ENCODE data around the gene PIGT. TPM values are rescaled to one million over a fixed set of nuclear protein-coding genes. Genes with fewer than 3 reads are reported as not detected.

The PIGT gene
- total and polyA plus RNA-seq, 2 experiments from 2014 or later: 84.6 to 150 TPM

- Histone ChIP-seq H3K27ac (no peak overlapping the region), H3K27me3 (no peaks in the 10 kb centered on the region), H3K9me3 (ENCODE audit: low read depth) (no peaks in the 10 kb centered on the region), H3K4me1 (ENCODE audit: low read depth) (no peaks in the 10 kb centered on the region), H3K36me3 (no peaks in the 10 kb centered on the region), H3K4me3 (no peak overlapping the region)
- DNase-seq (ENCODE audit: low read depth in 1 of 2, low spot score in 1 of 2): no peak
- no peak for TF ChIP-seq CTCF (IDR thresholded peaks at IDR 0.05; ENCODE audit: low read depth, low read length)
These were observed 23.2 kb upstream of the PIGT start for GRCh38 chr20:45392733-45393132.

- TF ChIP-seq CTCF (IDR thresholded peaks at IDR 0.05; ENCODE audit: low read depth, low read length): no peak
- Histone ChIP-seq H3K27ac (no peak overlapping the region), H3K27me3 (no peaks in the 10 kb centered on the region), H3K4me3 (no peak overlapping the region), H3K36me3 (no peaks in the 10 kb centered on the region), H3K9me3 (ENCODE audit: low read depth) (no peaks in the 10 kb centered on the region), H3K4me1 (ENCODE audit: low read depth) (no peaks in the 10 kb centered on the region)
- DNase-seq (ENCODE audit: low read depth in 1 of 2, low spot score in 1 of 2): no peak
These were observed 21.5 kb upstream of the PIGT start for GRCh38 chr20:45394221-45395113.

GRCh38 chr20:45395114-45395415 is 20.9 kb upstream of the PIGT start:
- Histone ChIP-seq H3K27ac (no peak overlapping the region), H3K36me3 (no peaks in the 10 kb centered on the region), H3K4me1 (ENCODE audit: low read depth) (no peaks in the 10 kb centered on the region), H3K9me3 (ENCODE audit: low read depth) (no peaks in the 10 kb centered on the region), H3K4me3 (no peak overlapping the region), H3K27me3 (no peaks in the 10 kb centered on the region)
- no peak for TF ChIP-seq CTCF (IDR thresholded peaks at IDR 0.05; ENCODE audit: low read depth, low read length)
- no peak for DNase-seq (ENCODE audit: low read depth in 1 of 2, low spot score in 1 of 2)

GRCh38 chr20:45399018-45399417 is 16.9 kb upstream of the PIGT start:
- no peaks in the 10 kb centered on the region for H3K36me3 ChIP-seq
- no peak for DNase-seq (ENCODE audit: low read depth in 1 of 2, low spot score in 1 of 2)
- no peaks in the 10 kb centered on the region for H3K9me3 ChIP-seq (ENCODE audit: low read depth)
- peaks cover 2% of the 10 kb centered on the region for H3K27me3 ChIP-seq
- no peak overlapping the region for H3K4me3 ChIP-seq
- H3K4me1 ChIP-seq (ENCODE audit: low read depth): no peaks in the 10 kb centered on the region
- no peak for TF ChIP-seq CTCF (IDR thresholded peaks at IDR 0.05; ENCODE audit: low read depth, low read length)
- no peak overlapping the region for H3K27ac ChIP-seq

- H3K36me3 ChIP-seq: no peaks in the 10 kb centered on the region
- H3K4me3 ChIP-seq: no peak overlapping the region
- TF ChIP-seq CTCF (IDR thresholded peaks at IDR 0.05; ENCODE audit: low read depth, low read length): no peak
- no peaks in the 10 kb centered on the region for H3K4me1 ChIP-seq (ENCODE audit: low read depth)
- peaks cover 13% of the 10 kb centered on the region for H3K27me3 ChIP-seq
- DNase-seq (ENCODE audit: low read depth in 1 of 2, low spot score in 1 of 2): no peak
- H3K9me3 ChIP-seq (ENCODE audit: low read depth): no peaks in the 10 kb centered on the region
- H3K27ac ChIP-seq: no peak overlapping the region
These were observed 15.5 kb upstream of the PIGT start for GRCh38 chr20:45400346-45401031.
